Hepatocyte (in vitro differentiated cells): Measurements from ENCODE around the gene APRT.

ENCODE experiments used
- EZH2 ChIP-seq: fragments of 200-600 bp; sonication (generic); IDR thresholded peaks from 2 replicates; pipeline ENCODE4 v1.6.1; 2016; ENCODE audit warnings: antibody characterized with exemption, mild to moderate bottlenecking, borderline replicate concordance
- EZH2phosphoT487 ChIP-seq: fragments of 200-600 bp; sonication (generic); IDR thresholded peaks from one replicate; pipeline ENCODE4 v1.6.1; 2018; ENCODE audit warnings: antibody characterized with exemption, mild to moderate bottlenecking, low read depth, moderate library complexity; ENCODE audit not compliant: unreplicated experiment, severe bottlenecking
- TF ChIP-seq, protein P1 (sequence below): fragments of 200-600 bp; sonication (generic); IDR thresholded peaks from 2 replicates; pipeline ENCODE4 v1.5.1; 2016; ENCODE audit warnings: antibody characterized with exemption, mild to moderate bottlenecking; ENCODE audit not compliant: poor library complexity

DNA sequence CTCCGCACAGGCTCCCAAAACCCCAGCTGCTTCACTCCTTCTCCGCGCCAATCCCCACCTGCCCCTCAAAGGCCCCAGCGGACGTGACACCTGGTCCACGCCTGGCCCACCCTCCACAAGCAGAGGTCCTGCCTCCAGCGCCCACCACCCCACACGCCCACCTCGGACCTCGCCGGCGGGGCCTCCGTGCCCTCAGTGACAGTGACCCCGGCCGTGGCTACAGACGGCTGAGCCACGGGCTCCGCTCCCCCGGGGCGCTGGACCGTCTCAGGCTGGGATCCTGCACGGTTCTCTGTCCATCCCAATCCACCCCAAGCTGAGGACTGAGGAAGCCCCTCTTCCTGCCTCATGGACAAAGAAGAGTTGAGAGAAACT, 51.8 kb downstream of the APRT start:
- TF ChIP-seq, protein P1, sequence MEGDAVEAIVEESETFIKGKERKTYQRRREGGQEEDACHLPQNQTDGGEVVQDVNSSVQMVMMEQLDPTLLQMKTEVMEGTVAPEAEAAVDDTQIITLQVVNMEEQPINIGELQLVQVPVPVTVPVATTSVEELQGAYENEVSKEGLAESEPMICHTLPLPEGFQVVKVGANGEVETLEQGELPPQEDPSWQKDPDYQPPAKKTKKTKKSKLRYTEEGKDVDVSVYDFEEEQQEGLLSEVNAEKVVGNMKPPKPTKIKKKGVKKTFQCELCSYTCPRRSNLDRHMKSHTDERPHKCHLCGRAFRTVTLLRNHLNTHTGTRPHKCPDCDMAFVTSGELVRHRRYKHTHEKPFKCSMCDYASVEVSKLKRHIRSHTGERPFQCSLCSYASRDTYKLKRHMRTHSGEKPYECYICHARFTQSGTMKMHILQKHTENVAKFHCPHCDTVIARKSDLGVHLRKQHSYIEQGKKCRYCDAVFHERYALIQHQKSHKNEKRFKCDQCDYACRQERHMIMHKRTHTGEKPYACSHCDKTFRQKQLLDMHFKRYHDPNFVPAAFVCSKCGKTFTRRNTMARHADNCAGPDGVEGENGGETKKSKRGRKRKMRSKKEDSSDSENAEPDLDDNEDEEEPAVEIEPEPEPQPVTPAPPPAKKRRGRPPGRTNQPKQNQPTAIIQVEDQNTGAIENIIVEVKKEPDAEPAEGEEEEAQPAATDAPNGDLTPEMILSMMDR = no peak
- no peak for TF ChIP-seq EZH2
- no peak for TF ChIP-seq EZH2phosphoT487
